ENCODE results near the gene CYTH1.
A peak's percentile ranks its signal among the peaks of the same experiment; 100 is the strongest.

Gene CYTH1

GRCh38 chr17:78781893-78782304 is at the start of gene CYTH1:
TSS of gene CYTH1 (minus strand) at chr17:78782273. CDS start at chr17:78782223, 50 bp downstream.
- no peak for DNase-seq

DNA sequence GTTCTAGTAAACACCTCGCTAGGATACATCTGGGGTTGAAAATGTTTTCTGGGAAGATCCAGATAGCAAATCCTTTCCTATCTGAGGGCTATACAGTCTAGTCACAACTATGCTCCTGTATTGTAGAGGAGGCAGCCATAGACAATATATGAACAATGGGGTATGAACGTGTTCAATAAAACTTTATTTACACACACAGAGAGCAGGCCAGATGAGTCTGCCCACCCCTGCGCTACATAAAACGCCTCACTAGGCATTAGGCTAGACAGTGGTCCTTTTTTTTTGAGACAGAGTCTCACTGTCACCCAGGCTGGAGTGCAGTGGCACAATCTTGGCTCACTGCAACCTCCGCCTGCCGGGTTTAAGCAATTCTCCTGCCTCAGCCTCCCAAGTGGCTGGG is 47.4 kb upstream of the CYTH1 start:
- DNase-seq: no peak

DNA sequence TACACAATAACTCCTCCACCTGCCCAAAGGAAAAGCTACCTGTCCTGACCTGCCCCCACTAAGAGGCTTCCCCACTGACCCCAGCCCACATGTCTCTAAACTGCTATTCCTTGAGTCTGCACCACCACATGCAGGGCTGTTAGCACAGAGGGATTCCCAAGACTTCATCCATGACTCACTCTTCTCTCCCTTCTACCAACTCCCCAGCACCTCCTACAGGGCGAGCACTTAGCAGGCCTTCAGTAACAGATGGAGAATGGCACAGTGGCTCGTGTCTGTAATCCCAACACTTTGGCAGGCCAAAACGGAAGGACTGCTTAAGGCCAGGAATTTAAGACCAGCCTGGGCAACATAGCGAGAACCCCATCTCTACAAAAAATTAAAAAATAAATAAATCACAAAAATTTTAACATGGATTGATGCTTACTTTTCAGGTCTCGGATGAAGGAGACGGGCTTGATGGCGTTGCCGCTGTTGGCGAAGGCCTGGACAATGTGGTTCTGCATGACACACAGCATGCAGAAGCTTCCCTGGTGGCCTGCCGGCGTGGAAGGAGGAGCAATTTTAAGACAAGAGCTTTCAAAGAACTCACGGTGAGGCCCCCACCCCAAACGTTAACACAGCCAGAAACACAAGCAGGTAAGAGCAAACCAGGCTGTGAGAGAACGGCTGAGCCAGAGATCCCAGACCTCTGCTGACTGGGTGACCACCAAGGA is 46.6 kb upstream of the CYTH1 start:
- DNase-seq: no peak

- DNase-seq: no peak
Measured at GRCh38 chr17:78826836-78827509, 44.9 kb upstream of the CYTH1 start.

GRCh38 chr17:78826421-78826820 is 44.3 kb upstream of the CYTH1 start:
- no peak for DNase-seq

GRCh38 chr17:78825696-78826095 is 43.6 kb upstream of the CYTH1 start:
- DNase-seq: no peak

DNA sequence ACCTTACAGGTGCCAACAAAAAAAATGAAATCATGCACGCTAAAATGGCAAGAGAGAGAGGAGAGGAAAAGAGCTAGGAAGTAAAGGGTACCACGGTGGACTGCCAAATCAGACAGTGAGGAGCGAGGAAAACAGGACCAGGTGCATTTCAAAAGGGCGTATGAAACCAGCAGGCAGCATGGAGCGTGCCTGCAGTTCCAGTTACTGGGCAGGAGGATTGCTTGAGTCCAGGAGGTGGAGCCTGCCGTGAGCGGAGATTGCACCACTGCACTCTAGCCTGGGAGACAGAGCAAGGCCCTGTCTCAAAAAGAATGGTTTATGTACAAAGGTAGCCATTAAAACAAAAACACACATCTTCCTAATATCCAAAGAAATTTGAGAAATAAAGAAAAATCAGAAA is 42.2 kb upstream of the CYTH1 start:
- DNase-seq: no peak

DNA sequence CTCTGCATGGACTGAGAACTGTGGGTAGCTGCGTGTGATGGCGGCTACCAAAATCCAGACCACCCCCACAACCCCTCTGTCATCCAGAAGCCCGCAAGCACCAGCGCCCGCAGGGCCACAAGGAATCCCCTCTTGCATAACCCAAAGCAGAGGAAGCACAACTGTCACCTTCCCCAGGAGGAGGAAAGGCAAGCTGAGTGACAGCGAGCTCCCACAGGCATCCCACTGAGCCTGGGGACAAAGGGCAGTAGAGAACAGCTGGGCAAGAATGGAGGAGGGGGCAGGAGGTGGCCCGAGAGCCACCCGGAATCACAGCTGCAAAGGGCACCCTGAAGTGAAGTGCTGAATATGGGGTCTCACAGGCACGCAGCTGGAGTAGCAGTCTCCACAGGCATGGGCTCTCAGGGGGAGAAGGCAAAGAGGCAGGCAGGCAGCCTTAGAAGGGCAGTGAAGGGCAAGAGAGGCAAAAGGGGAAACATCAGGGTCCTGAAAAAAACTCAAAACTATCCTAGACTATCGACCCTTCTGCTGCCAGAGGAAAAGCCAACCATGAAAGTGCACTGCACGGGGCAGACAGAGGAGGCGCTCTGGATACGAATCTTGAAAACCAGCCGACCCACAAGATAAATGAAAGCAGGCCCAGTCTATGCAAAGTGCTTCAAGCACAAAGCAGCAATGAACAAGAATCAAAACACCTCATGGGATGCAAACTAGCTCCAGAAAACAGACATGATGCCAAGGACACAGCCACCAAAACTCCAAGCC is 41.4 kb upstream of the CYTH1 start:
- no peak for DNase-seq

DNA sequence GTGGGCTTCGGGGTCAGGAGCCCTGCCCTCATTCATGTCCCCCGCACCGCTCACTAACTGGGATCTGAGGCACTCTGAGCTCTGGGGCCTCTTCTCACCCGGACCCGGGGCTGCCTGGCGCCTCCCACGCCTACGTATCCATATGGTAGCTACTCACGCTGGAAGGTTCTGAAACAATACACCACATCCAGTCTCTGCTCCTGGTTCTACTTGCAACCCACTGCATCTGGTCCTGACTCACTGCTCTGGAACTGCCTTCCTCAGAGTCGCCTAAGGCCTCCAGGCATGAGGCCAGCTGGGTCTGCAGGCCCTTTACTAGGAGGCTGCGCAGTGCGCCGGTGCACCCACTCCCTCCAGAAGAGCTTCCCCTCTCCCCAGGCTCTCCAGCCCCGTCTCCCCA is 40.5 kb upstream of the CYTH1 start:
- DNase-seq: no peak

DNA sequence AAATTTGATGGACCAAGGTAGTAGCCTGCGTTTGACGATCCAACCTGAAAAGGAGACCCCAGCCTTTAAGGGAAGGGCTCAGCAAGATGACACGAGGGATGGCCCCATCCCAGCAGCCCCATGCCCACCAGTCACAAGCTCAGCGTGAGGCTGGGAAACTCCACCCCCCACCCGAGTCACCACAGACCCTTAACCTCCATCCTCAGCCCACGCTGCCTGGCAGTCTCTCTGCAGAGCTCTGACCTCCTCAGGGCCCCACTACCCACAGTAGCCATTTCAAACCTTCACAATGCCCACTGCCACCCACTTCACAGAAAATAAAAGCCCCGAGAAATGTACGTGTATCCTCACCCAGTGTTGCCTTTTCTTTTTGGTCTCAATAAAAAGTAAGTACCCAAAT is 39.9 kb upstream of the CYTH1 start:
- DNase-seq: no peak

GRCh38 chr17:78820841-78821240 is 38.8 kb upstream of the CYTH1 start:
- DNase-seq: no peak

DNA sequence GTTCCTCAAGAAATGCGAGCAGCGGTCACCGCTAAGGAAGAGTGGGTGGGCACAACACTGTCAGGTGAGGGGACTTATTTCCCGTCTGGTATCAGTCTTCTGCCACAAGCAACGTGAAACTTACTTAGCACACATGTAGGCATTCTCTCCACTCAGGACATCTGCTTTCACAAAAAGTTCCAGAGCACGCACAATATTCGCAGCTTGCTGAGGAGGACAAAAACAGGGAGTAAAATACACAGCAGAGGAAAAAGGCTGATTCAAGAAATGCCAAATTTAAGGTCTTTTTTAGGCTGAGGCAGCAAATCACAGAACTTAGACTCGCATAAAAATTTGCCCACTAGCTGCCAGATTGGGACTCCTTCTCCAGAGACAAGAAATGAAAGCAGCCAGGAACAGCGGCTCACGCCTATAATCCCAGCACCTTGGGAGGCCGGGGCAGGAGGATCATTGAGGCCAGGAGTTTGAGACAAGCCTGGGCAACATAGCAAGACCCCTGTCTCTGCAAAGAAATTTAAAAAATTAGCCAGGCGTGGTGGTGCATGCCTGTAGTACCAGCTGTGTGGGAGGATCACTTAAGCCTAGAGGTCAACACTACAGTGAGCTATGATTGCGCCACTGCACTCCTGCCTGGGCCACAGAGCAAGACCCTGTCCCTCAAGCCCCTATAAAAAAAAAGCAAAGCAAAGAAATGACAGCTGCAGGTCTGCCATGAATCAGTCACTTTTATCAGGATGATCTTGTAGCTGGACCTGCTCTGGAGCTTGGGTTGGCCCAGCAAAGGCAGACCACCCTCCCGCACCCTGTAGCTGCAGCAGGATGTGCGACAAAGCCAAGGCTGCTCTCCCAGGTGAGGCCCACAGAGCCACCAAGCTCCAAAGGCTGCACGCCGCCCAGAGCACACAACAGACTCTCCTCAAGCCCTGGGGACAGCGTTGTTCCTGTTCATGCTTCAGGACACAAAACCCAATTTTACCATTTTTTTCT is 38.0 kb upstream of the CYTH1 start:
- DNase-seq: no peak

DNA sequence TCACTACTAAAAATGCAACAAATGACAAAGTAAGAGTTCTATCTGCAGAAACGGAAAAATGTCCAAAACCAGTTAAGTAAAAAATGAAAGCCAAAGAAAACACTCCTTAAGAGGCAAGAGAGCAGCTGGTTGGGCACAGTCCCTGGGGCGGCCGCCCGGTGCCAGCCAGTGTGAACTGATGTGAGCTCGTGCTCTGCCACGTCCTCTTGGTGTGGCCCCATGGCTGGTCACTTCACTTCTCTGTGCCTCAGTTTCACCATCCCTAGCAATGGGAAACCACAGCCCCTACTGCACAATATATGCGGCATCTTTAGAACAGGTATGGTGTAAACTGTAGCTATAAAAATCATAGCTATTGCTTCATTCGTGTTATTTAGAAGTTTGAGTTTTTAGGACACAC is 37.3 kb upstream of the CYTH1 start:
- DNase-seq: no peak

GRCh38 chr17:78818932-78819331 is 36.9 kb upstream of the CYTH1 start:
- no peak for DNase-seq

GRCh38 chr17:78818152-78818846 is 36.2 kb upstream of the CYTH1 start:
- DNase-seq: no peak

DNA sequence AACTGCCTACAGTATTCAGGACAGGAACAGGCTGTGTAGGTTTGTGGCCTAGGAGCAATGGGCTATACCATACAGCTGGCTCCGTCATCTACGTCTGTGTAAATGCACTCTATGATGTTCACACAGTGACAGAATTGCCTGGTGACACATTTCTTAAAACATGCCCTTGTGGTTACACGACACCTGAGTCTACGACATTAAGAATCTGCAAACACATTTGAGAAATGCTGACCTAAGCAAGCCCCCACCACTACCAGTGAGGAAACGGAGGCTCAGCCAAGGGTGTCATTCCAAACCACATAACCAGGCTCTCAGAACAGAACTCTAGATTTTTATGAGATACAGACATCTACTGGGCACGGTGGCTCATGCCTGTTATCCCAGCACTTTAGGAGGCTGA is 35.0 kb upstream of the CYTH1 start:
- DNase-seq: peak; percentile 33 to 37

DNA sequence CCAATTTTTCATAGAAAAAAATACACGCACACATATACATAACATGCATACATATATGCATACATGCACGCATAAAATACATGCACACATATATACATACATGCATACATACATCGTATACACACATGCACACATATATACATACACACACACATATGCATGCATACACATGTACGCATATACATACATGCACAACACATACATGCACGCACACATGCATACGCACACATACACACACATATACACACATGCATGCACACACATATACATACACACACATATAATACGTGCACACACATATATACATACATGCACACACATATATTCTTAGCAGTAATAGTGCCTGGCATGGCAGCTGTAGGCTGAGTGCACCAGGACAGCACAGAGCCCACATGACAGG is 33.6 kb upstream of the CYTH1 start:
- DNase-seq: no peak

- DNase-seq: no peak
Measured at GRCh38 chr17:78812855-78813254, 30.8 kb upstream of the CYTH1 start.

DNA sequence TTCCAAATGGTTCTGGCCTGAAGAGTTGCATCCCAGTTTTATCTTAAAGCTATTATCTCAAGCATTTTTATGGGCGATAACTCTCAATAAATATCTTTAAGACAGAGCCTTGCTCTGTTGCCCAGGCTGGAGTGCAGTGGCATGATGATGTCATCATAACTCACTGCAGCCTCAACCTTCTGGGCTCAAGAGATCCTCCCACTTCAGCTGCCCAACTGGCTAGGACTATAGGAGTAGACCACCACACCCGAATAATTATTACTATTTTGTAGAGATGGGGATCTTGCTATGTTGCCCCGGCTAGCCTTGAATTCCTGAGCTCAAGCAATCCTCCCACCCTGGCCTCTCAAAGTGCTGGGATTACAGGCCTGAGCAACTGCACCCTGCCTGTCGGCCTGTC is 26.1 kb upstream of the CYTH1 start:
- no peak for DNase-seq

- no peak for DNase-seq
Measured at GRCh38 chr17:78806451-78806850, 24.4 kb upstream of the CYTH1 start.

GRCh38 chr17:78805301-78805700 is 23.2 kb upstream of the CYTH1 start:
- peak; percentile 73 for DNase-seq

- DNase-seq: no peak
Measured at GRCh38 chr17:78804777-78805176, 22.7 kb upstream of the CYTH1 start.

Data from activated CD4-positive, alpha-beta T cell treated with anti-CD3 and anti-CD28 coated beads, Interleukin-2, amount 50 U/mL, for 4 hours (primary cell).